ENCODE data around the gene GNB1L. TPM values are rescaled to one million over a fixed set of nuclear protein-coding genes. Genes with fewer than 3 reads are reported as not detected.

Gene GNB1L
- total RNA-seq, 1 experiment from 2014 or later = 15.8 TPM

GRCh38 chr22:19853058-19853878 lies 1.4 kb downstream of the GNB1L start:
- intact Hi-C loops (cut with micrococcal nuclease; ENCODE audit: unreplicated experiment) = no loop called here
- Mint-ChIP-seq H3K27ac (ENCODE audit: unreplicated experiment) (peak overlapping the region; percentile 87), H3K36me3 (ENCODE audit: insufficient read depth, unreplicated experiment) (peaks cover 50% of the 10 kb centered on the region), H3K4me1 (ENCODE audit: low read depth, unreplicated experiment) (peaks cover 38% of the 10 kb centered on the region), H3K4me3 (ENCODE audit: unreplicated experiment) (peak overlapping the region; percentile 95), H3K27me3 (ENCODE audit: insufficient read depth, unreplicated experiment) (no peaks in the 10 kb centered on the region), H3K9me3 (ENCODE audit: unreplicated experiment) (no peaks in the 10 kb centered on the region)
- Histone ChIP-seq H3K9me3 (no peaks in the 10 kb centered on the region), H3K27me3 (replicated peaks; ENCODE audit: control insufficient read depth, insufficient read depth, low read length) (no peaks in the 10 kb centered on the region), H3K4me3 (ENCODE audit: low read depth, low read length) (peak overlapping the region; percentile 87), H3K4me1 (peaks cover 53% of the 10 kb centered on the region), H3K36me3 (ENCODE audit: control insufficient read depth, insufficient read depth, low read length) (peaks cover 6% of the 10 kb centered on the region)
- POLR2A ChIA-PET = interaction anchor here (1.4 kb wide), 1 partner anchor 21 kb away, joined by 8 read pairs; no protein-coding TSS in a partner anchor
- CTCF ChIA-PET = interaction anchor here (0.7 to 1.1 kb wide), 3 partner anchors 57 to 129 kb away, joined by 3 read pairs; partner anchors contain the start of gene GP1BB
- BruUV-seq (replicated peaks) = no TSS peak
- no peak for TF ChIP-seq CTCF (IDR thresholded peaks at IDR 0.05; ENCODE audit: insufficient read depth in 1 of 2, low read depth in 1 of 2, low read length in 1 of 2, severe bottlenecking in 1 of 2, unreplicated experiment in 1 of 2)
- peak in 1 of 2 experiments; percentile 37 for DNase-seq

- CTCF ChIA-PET = no interaction called here
- Mint-ChIP-seq H3K9me3 (ENCODE audit: unreplicated experiment) (no peaks in the 10 kb centered on the region), H3K4me1 (ENCODE audit: low read depth, unreplicated experiment) (peaks cover 38% of the 10 kb centered on the region), H3K27me3 (ENCODE audit: insufficient read depth, unreplicated experiment) (no peaks in the 10 kb centered on the region), H3K4me3 (ENCODE audit: unreplicated experiment) (peak overlapping the region; percentile 95), H3K36me3 (ENCODE audit: insufficient read depth, unreplicated experiment) (peaks cover 60% of the 10 kb centered on the region), H3K27ac (ENCODE audit: unreplicated experiment) (peak overlapping the region; percentile 87)
- H3K27me3 ChIP-seq (replicated peaks; ENCODE audit: control insufficient read depth, insufficient read depth, low read length) = no peaks in the 10 kb centered on the region
- peaks cover 58% of the 10 kb centered on the region for H3K4me1 ChIP-seq
- DNase-seq = peak in 1 of 2 experiments; percentile 32
- peaks cover 6% of the 10 kb centered on the region for H3K36me3 ChIP-seq (ENCODE audit: control insufficient read depth, insufficient read depth, low read length)
- no peak for TF ChIP-seq CTCF (IDR thresholded peaks at IDR 0.05; ENCODE audit: insufficient read depth in 1 of 2, low read depth in 1 of 2, low read length in 1 of 2, severe bottlenecking in 1 of 2, unreplicated experiment in 1 of 2)
- no peak overlapping the region for H3K4me3 ChIP-seq (ENCODE audit: low read depth, low read length)
- BruUV-seq (replicated peaks) = no TSS peak
- H3K9me3 ChIP-seq = no peaks in the 10 kb centered on the region
- POLR2A ChIA-PET = no interaction called here
- intact Hi-C loops (cut with micrococcal nuclease; ENCODE audit: unreplicated experiment) = no loop called here
Observed at GRCh38 chr22:19852177-19852781, 2.4 kb downstream of the GNB1L start.

- ChIA-PET CTCF (interaction anchor here (0.6 to 2.0 kb wide), 3 partner anchors 121 to 577 kb away, joined by 3 to 9 read pairs (median 6); partner anchors contain the start of gene GP1BB), POLR2A (no interaction called here)
- Mint-ChIP-seq H3K27me3 (ENCODE audit: insufficient read depth, unreplicated experiment) (no peaks in the 10 kb centered on the region), H3K36me3 (ENCODE audit: insufficient read depth, unreplicated experiment) (peaks cover 67% of the 10 kb centered on the region), H3K9me3 (ENCODE audit: unreplicated experiment) (no peaks in the 10 kb centered on the region), H3K4me1 (ENCODE audit: low read depth, unreplicated experiment) (peaks cover 38% of the 10 kb centered on the region), H3K27ac (ENCODE audit: unreplicated experiment) (peak overlapping the region; percentile 98), H3K4me3 (ENCODE audit: unreplicated experiment) (peak overlapping the region; percentile 95)
- no peak for TF ChIP-seq CTCF (IDR thresholded peaks at IDR 0.05; ENCODE audit: insufficient read depth in 1 of 2, low read depth in 1 of 2, low read length in 1 of 2, severe bottlenecking in 1 of 2, unreplicated experiment in 1 of 2)
- H3K4me3 ChIP-seq (ENCODE audit: low read depth, low read length) = no peak overlapping the region
- H3K9me3 ChIP-seq = no peaks in the 10 kb centered on the region
- no peak for DNase-seq
- no TSS peak for BruUV-seq (replicated peaks)
- intact Hi-C loops (cut with micrococcal nuclease; ENCODE audit: unreplicated experiment) = no loop called here
- H3K27me3 ChIP-seq (replicated peaks; ENCODE audit: control insufficient read depth, insufficient read depth, low read length) = no peaks in the 10 kb centered on the region
- peaks cover 57% of the 10 kb centered on the region for H3K4me1 ChIP-seq
- H3K36me3 ChIP-seq (ENCODE audit: control insufficient read depth, insufficient read depth, low read length) = peaks cover 6% of the 10 kb centered on the region
Observed at GRCh38 chr22:19851291-19852176, 3.1 kb downstream of the GNB1L start.
